Stimulated activated CD4-positive, alpha-beta T cell treated with anti-CD3 and anti-CD28 coated beads, TNF-alpha, amount 100 ng/mL, for 24 hours (primary cell): Measurements from ENCODE around the gene ZSWIM6.

ENCODE experiments used
- DNase-seq, 3 experiments: peaks; one replicate each; pipeline ENCODE4 v3.0.0-alpha.2; 2020; ENCODE audit warnings: low read depth in 3 of 3

ZSWIM6 gene

DNA sequence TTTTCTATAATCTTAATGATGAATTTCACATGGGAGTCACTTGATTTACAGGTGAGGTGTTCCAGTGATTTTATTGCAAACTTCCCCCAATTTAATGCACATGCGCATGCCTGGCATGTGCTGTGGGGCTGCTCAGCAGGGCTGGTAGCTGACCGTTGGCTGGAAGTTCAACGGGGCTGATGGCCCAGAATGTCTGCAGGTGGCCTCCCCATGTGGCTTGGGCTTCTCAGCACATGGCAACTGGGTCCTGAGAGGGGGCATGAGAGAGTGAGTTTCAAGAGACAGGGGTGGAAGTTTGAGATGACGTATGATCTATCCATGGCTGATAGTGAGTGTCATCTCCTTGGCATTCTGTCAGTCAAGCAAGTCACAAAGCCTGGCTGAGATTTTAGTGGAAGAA is 259.8 kb downstream of the ZSWIM6 start:
- DNase-seq, result no peak

DNA sequence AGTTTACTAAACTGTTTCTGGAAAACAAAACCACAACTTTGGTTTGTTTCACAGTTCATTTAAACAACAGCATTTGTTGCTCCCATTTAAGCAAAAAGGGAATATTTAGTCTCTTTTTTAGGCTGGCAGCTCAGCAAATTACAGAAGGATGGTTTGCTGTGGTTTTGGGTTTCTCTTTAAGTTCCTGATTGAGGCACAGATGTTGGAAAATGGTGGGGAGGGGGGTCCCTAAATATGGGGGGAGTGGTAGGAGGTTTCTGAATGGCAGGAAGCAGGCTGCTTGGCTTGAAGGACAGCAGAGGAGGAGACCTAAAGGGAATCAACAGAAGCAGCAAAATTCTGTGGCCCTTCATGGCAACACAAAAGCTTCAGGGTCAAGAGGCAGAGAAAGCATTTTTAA is 263.4 kb downstream of the ZSWIM6 start:
- no peak for DNase-seq
